Measurements from ENCODE around the gene KLF17.

The KLF17 gene

GRCh38 chr1:44118682-44119081 is at the start of gene KLF17:
KLF17 (plus strand) TSS chr1:44118821; CDS start chr1:44118908, 87 bp downstream.
- no peak for DNase-seq (ENCODE audit: low read depth in 2 of 2)

- DNase-seq (ENCODE audit: low read depth in 2 of 2), result no peak
These were observed 47.2 kb upstream of the KLF17 start for GRCh38 chr1:44071461-44071860.

GRCh38 chr1:44072204-44072603 is 46.4 kb upstream of the KLF17 start:
- no peak for DNase-seq (ENCODE audit: low read depth in 2 of 2)

- DNase-seq (ENCODE audit: low read depth in 2 of 2), result no peak
These were observed 45.8 kb upstream of the KLF17 start for GRCh38 chr1:44072821-44073220.

- no peak for DNase-seq (ENCODE audit: low read depth in 2 of 2)
These were observed 45.1 kb upstream of the KLF17 start for GRCh38 chr1:44073528-44073927.

- DNase-seq (ENCODE audit: low read depth in 2 of 2), result no peak
These were observed 44.2 kb upstream of the KLF17 start for GRCh38 chr1:44074415-44074814.

GRCh38 chr1:44076066-44076465 is 42.6 kb upstream of the KLF17 start:
- no peak for DNase-seq (ENCODE audit: low read depth in 2 of 2)

GRCh38 chr1:44077421-44077820 is 41.2 kb upstream of the KLF17 start:
- no peak for DNase-seq (ENCODE audit: low read depth in 2 of 2)

GRCh38 chr1:44078104-44078503 is 40.5 kb upstream of the KLF17 start:
- no peak for DNase-seq (ENCODE audit: low read depth in 2 of 2)

GRCh38 chr1:44079566-44079965 is 39.1 kb upstream of the KLF17 start:
- DNase-seq (ENCODE audit: low read depth in 2 of 2), result no peak

GRCh38 chr1:44084998-44085675 is 33.5 kb upstream of the KLF17 start:
- no peak for DNase-seq (ENCODE audit: low read depth in 2 of 2)

- DNase-seq (ENCODE audit: low read depth in 2 of 2), result no peak
These were observed 31.7 kb upstream of the KLF17 start for GRCh38 chr1:44086692-44087474.

GRCh38 chr1:44089371-44090048 is 29.1 kb upstream of the KLF17 start:
- no peak for DNase-seq (ENCODE audit: low read depth in 2 of 2)

GRCh38 chr1:44090429-44091252 is 28.0 kb upstream of the KLF17 start:
- no peak for DNase-seq (ENCODE audit: low read depth in 2 of 2)

- no peak for DNase-seq (ENCODE audit: low read depth in 2 of 2)
These were observed 24.6 kb upstream of the KLF17 start for GRCh38 chr1:44094047-44094446.

- no peak for DNase-seq (ENCODE audit: low read depth in 2 of 2)
These were observed 18.3 kb upstream of the KLF17 start for GRCh38 chr1:44100183-44100868.

GRCh38 chr1:44101328-44101727 is 17.3 kb upstream of the KLF17 start:
- no peak for DNase-seq (ENCODE audit: low read depth in 2 of 2)

- no peak for DNase-seq (ENCODE audit: low read depth in 2 of 2)
These were observed 15.1 kb upstream of the KLF17 start for GRCh38 chr1:44103270-44104131.

- DNase-seq (ENCODE audit: low read depth in 2 of 2), result no peak
These were observed 12.8 kb upstream of the KLF17 start for GRCh38 chr1:44105810-44106209.

- no peak for DNase-seq (ENCODE audit: low read depth in 2 of 2)
These were observed 10.4 kb upstream of the KLF17 start for GRCh38 chr1:44108241-44108640.

Data from activated CD8-positive, alpha-beta memory T cell treated with anti-CD3 and anti-CD28 coated beads for 4 hours (primary cell).